Activated naive CD8-positive, alpha-beta T cell treated with anti-CD3 and anti-CD28 coated beads, Interleukin-2, amount 10 ng/mL, durations not matched to agents 7 days and 5 days (primary cell): Measurements from ENCODE around the gene FARS2. TPM values are rescaled to one million over a fixed set of nuclear protein-coding genes. Genes with fewer than 3 reads are reported as not detected.

Experiments
- ATAC-seq: fragments of 150-1000 bp; cut with Tn5 transposase; one replicate; pipeline ENCODE4 v1.10.0; 2021; ENCODE audit warnings: low read depth, moderate library complexity
- POLR2A ChIA-PET: fragments of 350-600 bp; sonication (Branson Sonifier 250); formaldehyde crosslinking; loops from one replicate; lab custom pipeline; 2021; ENCODE audit warnings: antibody characterized with exemption; lab: Charles Lee
- DNase-seq: peaks from one replicate; pipeline ENCODE4 v3.0.0; 2021
- H3K27ac Mint-ChIP-seq: one replicate; pipeline ENCODE4 v1.8.0; 2022; ENCODE audit warnings: mild to moderate bottlenecking, mixed read lengths
- H3K27me3 Mint-ChIP-seq: one replicate; pipeline ENCODE4 v1.8.0; 2022; ENCODE audit warnings: mild to moderate bottlenecking, moderate library complexity, mixed read lengths
- H3K36me3 Mint-ChIP-seq: one replicate; pipeline ENCODE4 v1.8.0; 2021; ENCODE audit warnings: mild to moderate bottlenecking, mixed read lengths
- H3K4me1 Mint-ChIP-seq: one replicate; pipeline ENCODE4 v1.8.0; 2021; ENCODE audit warnings: mixed read lengths
- H3K4me3 Mint-ChIP-seq: one replicate; pipeline ENCODE4 v1.8.0; 2022; ENCODE audit warnings: mild to moderate bottlenecking, moderate library complexity, mixed read lengths
- H3K9me3 Mint-ChIP-seq: one replicate; pipeline ENCODE4 v1.8.0; 2021; ENCODE audit warnings: mixed read lengths
- total RNA-seq, 2 experiments: library from RNA; stranded (reverse); gene quantifications; one replicate each; pipeline ENCODE4 v1.2.3, GENCODE V29; 2021

The FARS2 gene
- total RNA-seq, 2 experiments from 2014 or later: 15.5 to 18.4 TPM

- ATAC-seq (no peak), DNase-seq (no peak)
- Mint-ChIP-seq H3K9me3 (peaks cover 12% of the 10 kb centered on the region), H3K27ac (no peak overlapping the region), H3K27me3 (no peaks in the 10 kb centered on the region), H3K36me3 (peaks cover 17% of the 10 kb centered on the region), H3K4me3 (no peak overlapping the region), H3K4me1 (peaks cover 8% of the 10 kb centered on the region)
- POLR2A ChIA-PET: no interaction called here
Measured at GRCh38 chr6:5584078-5584482, 322.8 kb downstream of the FARS2 start.

- H3K4me1 Mint-ChIP-seq: no peaks in the 10 kb centered on the region
- peaks cover 10% of the 10 kb centered on the region for H3K36me3 Mint-ChIP-seq
- no peak overlapping the region for H3K4me3 Mint-ChIP-seq
- ATAC-seq (no peak), DNase-seq (no peak)
- POLR2A ChIA-PET: no interaction called here
- no peak overlapping the region for H3K27ac Mint-ChIP-seq
- H3K9me3 Mint-ChIP-seq: peaks cover 12% of the 10 kb centered on the region
- no peaks in the 10 kb centered on the region for H3K27me3 Mint-ChIP-seq
Measured at GRCh38 chr6:5587648-5588047, 326.3 kb downstream of the FARS2 start.

- Mint-ChIP-seq H3K4me3 (no peak overlapping the region), H3K4me1 (no peaks in the 10 kb centered on the region), H3K9me3 (peaks cover 11% of the 10 kb centered on the region), H3K27ac (no peak overlapping the region), H3K27me3 (no peaks in the 10 kb centered on the region), H3K36me3 (peaks cover 12% of the 10 kb centered on the region)
- ATAC-seq (no peak), DNase-seq (no peak)
- POLR2A ChIA-PET: no interaction called here
Measured at GRCh38 chr6:5589422-5590141, 328.3 kb downstream of the FARS2 start.

GRCh38 chr6:5590187-5590586, 328.9 kb downstream of the FARS2 start:
- DNase-seq (no peak), ATAC-seq (no peak)
- Mint-ChIP-seq H3K27ac (no peak overlapping the region), H3K36me3 (peaks cover 12% of the 10 kb centered on the region), H3K4me1 (no peaks in the 10 kb centered on the region), H3K9me3 (peaks cover 9% of the 10 kb centered on the region), H3K4me3 (no peak overlapping the region), H3K27me3 (no peaks in the 10 kb centered on the region)
- POLR2A ChIA-PET: no interaction called here

GRCh38 chr6:5592886-5593519, 331.7 kb downstream of the FARS2 start:
- ATAC-seq (no peak), DNase-seq (no peak)
- no peaks in the 10 kb centered on the region for H3K4me1 Mint-ChIP-seq
- peaks cover 4% of the 10 kb centered on the region for H3K36me3 Mint-ChIP-seq
- H3K9me3 Mint-ChIP-seq: no peaks in the 10 kb centered on the region
- H3K4me3 Mint-ChIP-seq: no peak overlapping the region
- POLR2A ChIA-PET: no interaction called here
- H3K27ac Mint-ChIP-seq: no peak overlapping the region
- no peaks in the 10 kb centered on the region for H3K27me3 Mint-ChIP-seq

GRCh38 chr6:5595184-5595583, 333.9 kb downstream of the FARS2 start:
- H3K36me3 Mint-ChIP-seq: peaks cover 4% of the 10 kb centered on the region
- no peak overlapping the region for H3K4me3 Mint-ChIP-seq
- DNase-seq (no peak), ATAC-seq (no peak)
- POLR2A ChIA-PET: no interaction called here
- no peaks in the 10 kb centered on the region for H3K4me1 Mint-ChIP-seq
- H3K27me3 Mint-ChIP-seq: no peaks in the 10 kb centered on the region
- no peak overlapping the region for H3K27ac Mint-ChIP-seq
- no peaks in the 10 kb centered on the region for H3K9me3 Mint-ChIP-seq

GRCh38 chr6:5597413-5597812, 336.1 kb downstream of the FARS2 start:
- ATAC-seq (no peak), DNase-seq (no peak)
- Mint-ChIP-seq H3K9me3 (no peaks in the 10 kb centered on the region), H3K27me3 (no peaks in the 10 kb centered on the region), H3K4me1 (no peaks in the 10 kb centered on the region), H3K36me3 (peaks cover 6% of the 10 kb centered on the region), H3K27ac (no peak overlapping the region), H3K4me3 (no peak overlapping the region)
- POLR2A ChIA-PET: no interaction called here

- no peak for ATAC-seq
- Mint-ChIP-seq H3K27me3 (no peaks in the 10 kb centered on the region), H3K36me3 (peaks cover 6% of the 10 kb centered on the region), H3K4me1 (no peaks in the 10 kb centered on the region), H3K27ac (no peak overlapping the region), H3K4me3 (no peak overlapping the region), H3K9me3 (no peaks in the 10 kb centered on the region)
- DNase-seq: no peak
- POLR2A ChIA-PET: no interaction called here
Measured at GRCh38 chr6:5598123-5598522, 336.8 kb downstream of the FARS2 start.

- no peaks in the 10 kb centered on the region for H3K27me3 Mint-ChIP-seq
- no peak overlapping the region for H3K27ac Mint-ChIP-seq
- H3K4me3 Mint-ChIP-seq: no peak overlapping the region
- no peaks in the 10 kb centered on the region for H3K4me1 Mint-ChIP-seq
- peaks cover 2% of the 10 kb centered on the region for H3K36me3 Mint-ChIP-seq
- DNase-seq (no peak), ATAC-seq (no peak)
- POLR2A ChIA-PET: no interaction called here
- no peaks in the 10 kb centered on the region for H3K9me3 Mint-ChIP-seq
Measured at GRCh38 chr6:5599127-5599526, 337.8 kb downstream of the FARS2 start.

- peaks cover 1% of the 10 kb centered on the region for H3K27me3 Mint-ChIP-seq
- H3K9me3 Mint-ChIP-seq: no peaks in the 10 kb centered on the region
- H3K27ac Mint-ChIP-seq: no peak overlapping the region
- no peak for ATAC-seq
- H3K36me3 Mint-ChIP-seq: peaks cover 5% of the 10 kb centered on the region
- peaks cover 6% of the 10 kb centered on the region for H3K4me1 Mint-ChIP-seq
- POLR2A ChIA-PET: no interaction called here
- no peak overlapping the region for H3K4me3 Mint-ChIP-seq
- DNase-seq: no peak
Measured at GRCh38 chr6:5605937-5606336, 344.6 kb downstream of the FARS2 start.

- Mint-ChIP-seq H3K36me3 (peaks cover 5% of the 10 kb centered on the region), H3K4me1 (peaks cover 6% of the 10 kb centered on the region), H3K27ac (no peak overlapping the region), H3K27me3 (peaks cover 1% of the 10 kb centered on the region), H3K9me3 (no peaks in the 10 kb centered on the region), H3K4me3 (no peak overlapping the region)
- no peak for DNase-seq
- no peak for ATAC-seq
- POLR2A ChIA-PET: no interaction called here
Measured at GRCh38 chr6:5606546-5606945, 345.2 kb downstream of the FARS2 start.

- no peak for DNase-seq
- H3K4me1 Mint-ChIP-seq: peaks cover 6% of the 10 kb centered on the region
- no peak for ATAC-seq
- no peaks in the 10 kb centered on the region for H3K9me3 Mint-ChIP-seq
- H3K27ac Mint-ChIP-seq: no peak overlapping the region
- no peak overlapping the region for H3K4me3 Mint-ChIP-seq
- H3K36me3 Mint-ChIP-seq: peaks cover 18% of the 10 kb centered on the region
- POLR2A ChIA-PET: no interaction called here
- peaks cover 1% of the 10 kb centered on the region for H3K27me3 Mint-ChIP-seq
Measured at GRCh38 chr6:5610640-5611039, 349.3 kb downstream of the FARS2 start.

- Mint-ChIP-seq H3K4me3 (no peak overlapping the region), H3K4me1 (peaks cover 12% of the 10 kb centered on the region), H3K27me3 (no peaks in the 10 kb centered on the region), H3K9me3 (peaks cover 3% of the 10 kb centered on the region), H3K27ac (no peak overlapping the region), H3K36me3 (peaks cover 35% of the 10 kb centered on the region)
- POLR2A ChIA-PET: no interaction called here
- ATAC-seq: no peak
- DNase-seq: no peak
Measured at GRCh38 chr6:5617179-5617578, 355.9 kb downstream of the FARS2 start.

GRCh38 chr6:5619249-5619648, 357.9 kb downstream of the FARS2 start:
- POLR2A ChIA-PET: no interaction called here
- H3K36me3 Mint-ChIP-seq: peaks cover 41% of the 10 kb centered on the region
- peaks cover 14% of the 10 kb centered on the region for H3K4me1 Mint-ChIP-seq
- H3K9me3 Mint-ChIP-seq: peaks cover 3% of the 10 kb centered on the region
- H3K27ac Mint-ChIP-seq: peak overlapping the region; percentile 87
- DNase-seq: peak; percentile 51
- peak; percentile 100 for ATAC-seq
- no peaks in the 10 kb centered on the region for H3K27me3 Mint-ChIP-seq
- peak overlapping the region; percentile 61 for H3K4me3 Mint-ChIP-seq
